IPS-18c (cell line): ENCODE measurements around the gene VEPH1.
A peak's percentile ranks its signal among the peaks of the same experiment; 100 is the strongest.

Experiments
- H3K4me3 ChIP-seq: 2 replicates; pipeline ENCODE4 v1.7.0; 2013; ENCODE audit warnings: low read depth, mild to moderate bottlenecking, low read length, moderate library complexity; ENCODE audit not compliant: insufficient read depth
- H3K9me3 ChIP-seq: one replicate; pipeline ENCODE4 v1.6.1; 2013; ENCODE audit warnings: mild to moderate bottlenecking, low read length, moderate library complexity; ENCODE audit not compliant: control insufficient read depth, insufficient read depth

VEPH1 gene

DNA sequence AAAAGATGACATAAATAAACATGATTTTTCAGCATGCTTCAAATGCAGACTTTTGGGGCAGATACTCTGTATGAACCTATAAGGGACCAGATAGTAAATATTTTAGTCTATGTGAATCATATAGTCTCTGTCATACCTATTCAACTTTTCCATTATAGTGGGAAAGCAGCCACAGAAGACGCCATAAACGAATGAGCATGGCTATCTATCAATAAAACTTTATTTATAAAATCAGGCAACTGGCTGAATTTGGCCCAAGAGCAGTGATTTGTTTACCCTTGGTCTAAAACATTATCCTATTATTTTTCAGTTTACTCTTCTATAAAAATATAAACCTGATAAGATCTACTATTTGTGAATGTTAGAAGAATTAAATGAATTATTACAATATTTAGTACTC lies 25.9 kb upstream of the VEPH1 start:
- Histone ChIP-seq H3K9me3 (no peaks in the 10 kb centered on the region), H3K4me3 (no peak overlapping the region)

- H3K9me3 ChIP-seq = no peaks in the 10 kb centered on the region
- no peak overlapping the region for H3K4me3 ChIP-seq
Measured at GRCh38 chr3:157527131-157527881, 24.1 kb upstream of the VEPH1 start.

- H3K4me3 ChIP-seq = no peak overlapping the region
- no peaks in the 10 kb centered on the region for H3K9me3 ChIP-seq
Measured at GRCh38 chr3:157526036-157526435, 22.8 kb upstream of the VEPH1 start.

- Histone ChIP-seq H3K9me3 (no peaks in the 10 kb centered on the region), H3K4me3 (no peak overlapping the region)
Measured at GRCh38 chr3:157523814-157524213, 20.6 kb upstream of the VEPH1 start.

- Histone ChIP-seq H3K9me3 (no peaks in the 10 kb centered on the region), H3K4me3 (no peak overlapping the region)
Measured at GRCh38 chr3:157522648-157523047, 19.4 kb upstream of the VEPH1 start.

DNA sequence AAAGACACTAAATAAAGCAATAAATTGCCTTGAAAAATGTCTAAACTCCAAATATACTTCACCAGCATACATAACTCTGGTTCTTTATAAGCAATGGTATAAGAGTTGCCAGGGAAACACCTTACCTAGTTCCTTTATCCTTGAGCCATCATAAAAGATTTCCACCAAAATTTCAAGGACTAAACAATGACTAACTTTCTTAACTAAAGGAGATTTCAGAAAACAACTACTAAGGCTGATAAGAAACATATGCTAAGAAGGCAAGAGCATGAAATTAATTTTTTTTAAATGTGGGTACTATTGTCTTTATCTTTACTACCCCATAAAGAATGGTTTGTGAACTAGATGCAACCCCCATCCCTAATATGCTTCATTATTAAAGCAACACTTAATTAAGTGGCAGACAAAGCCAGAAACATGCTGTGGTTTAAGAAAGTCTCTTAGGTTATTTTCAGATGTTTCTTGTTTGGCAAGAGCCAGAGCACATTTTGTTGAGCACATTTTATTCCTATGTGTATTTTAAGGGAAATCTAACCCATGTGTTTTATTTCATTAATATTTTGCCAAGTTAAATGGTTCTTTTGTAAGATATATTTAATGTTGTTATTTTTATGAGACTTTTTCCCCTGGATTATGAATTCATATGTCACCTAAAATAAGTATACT lies 17.4 kb upstream of the VEPH1 start:
- Histone ChIP-seq H3K9me3 (no peaks in the 10 kb centered on the region), H3K4me3 (no peak overlapping the region)

DNA sequence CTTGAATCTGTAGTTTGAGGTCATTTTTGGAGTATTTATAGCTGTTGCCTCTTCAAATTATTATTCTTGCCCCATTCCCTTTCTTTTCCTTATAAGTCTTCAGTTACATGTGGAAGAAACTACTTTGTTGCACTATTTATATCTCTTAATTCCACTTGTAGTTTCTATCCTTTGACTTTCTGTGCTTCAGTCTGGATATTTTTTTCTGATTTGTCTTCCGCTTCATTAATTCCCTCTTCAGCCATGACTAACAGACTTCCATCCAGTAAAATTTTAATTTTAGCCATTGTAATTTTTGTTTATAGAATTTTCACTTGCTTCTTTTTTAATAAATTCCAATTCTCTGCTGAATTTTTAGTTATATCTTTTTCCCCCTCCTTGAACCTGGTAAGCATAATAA lies 15.7 kb upstream of the VEPH1 start:
- Histone ChIP-seq H3K4me3 (no peak overlapping the region), H3K9me3 (no peaks in the 10 kb centered on the region)

DNA sequence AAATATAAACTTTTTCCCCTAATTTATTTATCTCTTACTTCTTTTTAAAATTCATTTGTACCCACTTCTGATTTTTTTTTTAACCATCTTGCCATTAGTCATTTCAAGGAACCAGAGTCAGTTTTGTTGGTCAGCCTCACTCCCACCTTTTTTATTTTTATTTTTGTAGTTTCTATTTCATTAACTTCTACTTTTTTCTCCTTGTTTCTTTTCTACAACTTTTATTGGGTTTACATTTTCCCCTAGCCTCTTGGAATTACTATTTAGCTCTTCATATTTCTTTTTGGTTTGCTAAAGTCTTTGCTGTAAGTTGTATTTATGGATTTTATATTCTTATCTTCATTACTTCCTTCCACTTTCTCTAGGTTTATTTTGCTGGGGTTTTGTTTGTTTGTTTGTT lies 13.7 kb upstream of the VEPH1 start:
- Histone ChIP-seq H3K9me3 (no peaks in the 10 kb centered on the region), H3K4me3 (no peak overlapping the region)

DNA sequence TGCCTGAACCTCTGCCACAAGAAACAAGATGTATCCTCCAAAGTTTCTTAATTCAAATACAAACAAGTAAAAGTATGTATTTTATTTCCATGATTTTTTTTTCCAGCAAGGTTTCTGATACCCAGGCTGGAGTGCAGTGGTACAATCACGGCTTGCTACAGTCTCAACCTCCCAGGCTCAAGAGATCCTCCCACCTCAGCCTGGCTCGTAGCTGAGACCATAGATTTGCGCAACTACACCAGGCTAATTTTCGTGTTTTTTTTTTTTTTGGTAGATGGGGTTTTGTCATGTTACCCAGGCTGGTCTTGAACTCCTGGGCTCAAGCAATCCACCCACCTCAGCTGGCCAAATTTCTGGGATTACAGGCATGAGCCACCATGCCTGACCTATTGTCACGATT lies 12.2 kb upstream of the VEPH1 start:
- Histone ChIP-seq H3K9me3 (no peaks in the 10 kb centered on the region), H3K4me3 (no peak overlapping the region)

DNA sequence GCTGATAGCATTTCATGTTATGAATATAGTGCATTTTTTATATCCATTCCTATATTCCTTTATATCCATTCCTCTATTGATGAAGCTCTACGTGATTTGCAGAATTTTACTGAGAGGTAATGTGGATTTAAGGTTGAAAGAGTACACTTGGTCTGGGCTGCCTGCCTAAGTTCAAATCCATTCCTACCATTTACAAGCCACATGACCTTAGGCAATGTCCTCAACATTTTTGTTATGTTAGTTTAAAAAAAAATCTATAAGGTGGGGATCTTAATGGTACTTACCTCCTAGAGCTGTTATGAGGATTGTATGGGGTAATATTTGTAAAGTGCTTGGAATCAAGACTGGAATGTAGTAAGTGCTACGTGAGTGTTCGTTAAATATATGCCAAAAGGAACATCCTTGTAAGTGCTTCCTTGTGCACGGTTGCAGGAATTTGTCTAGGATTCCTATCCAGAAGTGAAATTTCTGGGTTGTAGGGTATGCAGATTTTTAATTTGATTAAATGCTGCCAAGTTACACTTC lies 11.2 kb upstream of the VEPH1 start:
- no peaks in the 10 kb centered on the region for H3K9me3 ChIP-seq
- no peak overlapping the region for H3K4me3 ChIP-seq

GRCh38 chr3:157513585-157513984 lies 10.4 kb upstream of the VEPH1 start:
- Histone ChIP-seq H3K9me3 (no peaks in the 10 kb centered on the region), H3K4me3 (no peak overlapping the region)

GRCh38 chr3:157512534-157512933 lies 9.3 kb upstream of the VEPH1 start:
- Histone ChIP-seq H3K9me3 (peaks cover 2% of the 10 kb centered on the region), H3K4me3 (no peak overlapping the region)

GRCh38 chr3:157508461-157508860 lies 5.2 kb upstream of the VEPH1 start:
- no peak overlapping the region for H3K4me3 ChIP-seq
- H3K9me3 ChIP-seq = peaks cover 2% of the 10 kb centered on the region

- Histone ChIP-seq H3K4me3 (no peak overlapping the region), H3K9me3 (no peaks in the 10 kb centered on the region)
Measured at GRCh38 chr3:157501863-157502262, 1.4 kb downstream of the VEPH1 start.

- no peak overlapping the region for H3K4me3 ChIP-seq
- H3K9me3 ChIP-seq = no peaks in the 10 kb centered on the region
Measured at GRCh38 chr3:157500232-157500631, 3.0 kb downstream of the VEPH1 start.

GRCh38 chr3:157499342-157499963 lies 3.8 kb downstream of the VEPH1 start:
- Histone ChIP-seq H3K9me3 (no peaks in the 10 kb centered on the region), H3K4me3 (peak overlapping the region; percentile 51)

- no peak overlapping the region for H3K4me3 ChIP-seq
- H3K9me3 ChIP-seq = no peaks in the 10 kb centered on the region
Measured at GRCh38 chr3:157498371-157498770, 4.8 kb downstream of the VEPH1 start.

DNA sequence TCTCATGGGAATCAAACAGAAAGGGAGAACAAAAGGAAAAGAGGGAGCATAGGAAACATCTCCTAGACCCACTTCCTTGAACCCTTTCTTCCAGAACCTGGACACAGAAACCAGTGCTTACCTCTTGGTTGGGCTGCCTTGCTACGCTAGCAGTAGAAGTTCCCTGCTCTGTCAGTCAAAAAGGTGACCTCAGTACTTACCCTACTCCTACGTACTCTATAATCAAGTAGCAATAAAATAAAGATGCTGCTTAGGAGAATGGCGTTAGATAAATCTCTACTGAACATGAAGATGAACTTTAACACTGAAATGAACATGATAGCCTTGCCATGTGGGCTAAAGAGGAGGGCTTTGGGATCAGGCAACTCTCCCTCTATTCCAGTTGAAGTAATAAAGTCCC lies 7.4 kb downstream of the VEPH1 start:
- Histone ChIP-seq H3K4me3 (no peak overlapping the region), H3K9me3 (no peaks in the 10 kb centered on the region)
